Measurements from ENCODE around the gene LTO1. TPM values are rescaled to one million over a fixed set of nuclear protein-coding genes. Genes with fewer than 3 reads are reported as not detected.

Gene LTO1
- total and polyA plus RNA-seq, 5 donors from 2014 or later, result 15.5 to 37.6 (median 18.0) TPM

DNA sequence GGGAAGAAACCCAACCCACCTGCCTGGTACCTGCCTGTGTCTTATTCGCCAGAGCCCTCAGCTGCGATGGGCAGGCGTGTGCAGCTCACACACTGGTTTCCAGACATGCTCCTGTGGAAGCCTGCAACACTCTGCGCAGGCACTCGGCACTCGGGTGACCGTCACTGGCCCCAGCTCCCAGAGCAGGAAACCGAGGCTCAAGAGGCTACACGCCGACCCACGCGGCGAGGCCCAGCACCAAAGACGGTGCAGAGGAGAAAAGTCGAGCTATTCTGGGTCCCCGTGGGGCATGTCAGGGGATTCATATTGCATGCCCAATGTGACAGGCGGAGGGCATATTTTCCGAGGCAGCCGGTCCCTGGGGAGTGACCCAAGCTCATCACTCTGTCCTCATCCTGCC, 40.3 kb upstream of the LTO1 start:
- H3K27me3 ChIP-seq (ENCODE audit: control insufficient read depth, insufficient read depth, low read length), result peaks cover 2% of the 10 kb centered on the region
- Mint-ChIP-seq H3K9me3 (peaks cover 0 to 8% (median 4%) of the 10 kb centered on the region in 7 donors), H3K27ac (no peak overlapping the region), H3K4me1 (peaks cover 7 to 10% (median 8%) of the 10 kb centered on the region in 4 donors), H3K27me3 (peaks cover 46% of the 10 kb centered on the region), H3K4me3 (no peak overlapping the region), H3K36me3 (no peaks in the 10 kb centered on the region)
- no peaks in the 10 kb centered on the region for H3K36me3 ChIP-seq (ENCODE audit: control insufficient read depth, insufficient read depth, low read length)
- H3K4me1 ChIP-seq (ENCODE audit: control insufficient read depth, insufficient read depth, low read length, poor library complexity, severe bottlenecking), result peaks cover 7% of the 10 kb centered on the region
- no peak overlapping the region for H3K27ac ChIP-seq (ENCODE audit: insufficient read depth, low read length, poor library complexity, severe bottlenecking)
- no peaks in the 10 kb centered on the region for H3K9me3 ChIP-seq (ENCODE audit: control insufficient read depth in 2 of 2, low read length in 2 of 2)
- ATAC-seq (ENCODE audit: low read depth in 2 of 2) (no peak), DNase-seq (no peak)
- H3K4me3 ChIP-seq (ENCODE audit: low read depth, low read length), result no peak overlapping the region

DNA sequence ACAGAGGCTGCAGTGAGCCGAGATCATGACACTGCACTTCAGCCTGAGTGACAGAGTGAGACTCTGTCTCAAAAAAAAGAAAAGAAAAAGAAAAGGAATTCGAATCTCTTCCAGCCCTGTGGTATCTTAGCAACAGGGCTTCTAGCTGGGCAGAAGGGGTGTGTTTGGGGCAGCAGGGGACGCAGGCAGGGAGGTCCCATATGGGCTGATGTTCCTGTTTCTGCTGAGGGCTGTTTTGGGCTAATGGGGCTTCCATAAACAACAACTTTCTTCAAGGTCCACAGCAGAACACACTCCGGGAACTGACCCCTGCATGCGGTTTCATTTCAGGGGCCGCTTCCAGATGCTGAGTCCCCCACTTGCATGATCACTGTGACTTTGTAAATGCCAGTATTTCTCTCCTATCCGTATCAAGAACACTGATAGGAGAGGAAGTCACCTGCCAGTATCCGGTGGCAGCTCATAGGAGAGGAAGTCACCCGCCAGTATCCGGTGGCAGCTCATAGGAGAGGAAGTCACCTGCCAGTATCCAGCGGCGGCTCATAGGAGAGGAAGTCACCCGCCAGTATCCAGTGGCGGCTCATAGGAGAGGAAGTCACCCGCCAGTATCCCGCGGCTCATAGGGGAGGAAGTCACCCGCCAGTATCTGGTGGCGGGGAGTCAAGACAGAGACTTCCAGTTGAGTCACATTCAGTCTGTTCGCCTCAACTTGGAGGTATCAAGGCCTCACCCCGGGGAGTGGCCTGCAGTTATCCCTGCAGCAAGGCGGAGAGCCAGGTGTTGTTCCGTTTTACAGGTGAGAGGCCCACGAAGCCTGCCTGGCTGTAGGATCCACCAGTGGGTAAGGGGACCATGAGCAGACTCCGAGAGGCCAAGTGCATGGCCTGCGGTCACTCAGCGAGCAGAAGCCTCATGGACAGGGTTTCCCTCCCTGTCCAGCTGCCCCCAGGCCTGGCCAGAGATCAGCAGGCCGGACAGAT, 37.0 kb upstream of the LTO1 start:
- peaks cover 25% of the 10 kb centered on the region for H3K27me3 Mint-ChIP-seq
- peaks cover 7 to 10% (median 8%) of the 10 kb centered on the region in 4 donors for H3K4me1 Mint-ChIP-seq
- Histone ChIP-seq H3K4me3 (ENCODE audit: low read depth, low read length) (no peak overlapping the region), H3K4me1 (ENCODE audit: control insufficient read depth, insufficient read depth, low read length, poor library complexity, severe bottlenecking) (peaks cover 7% of the 10 kb centered on the region), H3K9me3 (ENCODE audit: control insufficient read depth in 2 of 2, low read length in 2 of 2) (no peaks in the 10 kb centered on the region), H3K27me3 (ENCODE audit: control insufficient read depth, insufficient read depth, low read length) (peaks cover 5% of the 10 kb centered on the region), H3K27ac (ENCODE audit: insufficient read depth, low read length, poor library complexity, severe bottlenecking) (no peak overlapping the region), H3K36me3 (ENCODE audit: control insufficient read depth, insufficient read depth, low read length) (no peaks in the 10 kb centered on the region)
- DNase-seq (peak in 2 of 3 donors; percentile 34 to 80), ATAC-seq (ENCODE audit: low read depth in 2 of 2) (peak; percentile 62 to 78)
- no peaks in the 10 kb centered on the region for H3K36me3 Mint-ChIP-seq
- peaks cover 0 to 8% (median 4%) of the 10 kb centered on the region in 7 donors for H3K9me3 Mint-ChIP-seq
- H3K4me3 Mint-ChIP-seq, result peak overlapping the region in 2 of 4 donors; percentile 57 to 79
- H3K27ac Mint-ChIP-seq, result peak overlapping the region in 1 of 3 donors; percentile 12

DNA sequence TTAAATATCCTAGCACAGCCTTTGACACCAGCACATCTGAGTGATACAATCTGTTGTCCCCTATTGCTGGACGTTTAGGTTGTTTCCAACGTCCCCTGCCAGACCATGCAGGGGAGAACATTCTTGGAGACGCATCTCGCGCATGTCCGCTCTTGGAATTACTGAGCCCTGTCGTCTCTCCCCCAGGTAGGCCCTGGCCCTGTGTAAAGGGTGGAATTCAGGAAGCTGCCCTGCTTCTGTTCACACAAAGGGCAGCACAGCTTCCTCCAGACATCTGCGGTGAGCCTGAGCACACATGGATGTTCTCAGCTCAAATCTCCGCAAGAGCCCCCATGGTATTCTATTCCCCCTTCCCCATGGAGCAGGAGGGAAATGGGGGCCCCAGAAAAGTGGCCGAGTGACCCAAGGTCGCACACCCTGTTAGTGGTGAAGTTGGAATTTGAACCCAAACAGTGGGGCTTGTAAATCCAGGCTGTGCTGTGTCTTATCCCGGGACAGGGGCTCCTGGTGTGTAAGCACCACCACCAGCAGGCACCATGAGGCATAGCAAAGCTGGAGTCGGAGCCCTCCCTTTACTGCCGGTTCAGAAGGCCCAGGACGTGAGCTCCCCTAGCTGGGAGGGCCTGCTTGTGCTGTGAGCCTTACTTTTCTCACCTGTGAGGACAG, 33.7 kb upstream of the LTO1 start:
- Histone ChIP-seq H3K4me1 (ENCODE audit: control insufficient read depth, insufficient read depth, low read length, poor library complexity, severe bottlenecking) (peaks cover 18% of the 10 kb centered on the region), H3K27ac (ENCODE audit: insufficient read depth, low read length, poor library complexity, severe bottlenecking) (no peak overlapping the region), H3K9me3 (ENCODE audit: control insufficient read depth in 2 of 2, low read length in 2 of 2) (no peaks in the 10 kb centered on the region), H3K4me3 (ENCODE audit: low read depth, low read length) (no peak overlapping the region), H3K27me3 (ENCODE audit: control insufficient read depth, insufficient read depth, low read length) (peaks cover 7% of the 10 kb centered on the region), H3K36me3 (ENCODE audit: control insufficient read depth, insufficient read depth, low read length) (no peaks in the 10 kb centered on the region)
- H3K4me3 Mint-ChIP-seq, result no peak overlapping the region
- peaks cover 8 to 18% (median 13%) of the 10 kb centered on the region in 4 donors for H3K4me1 Mint-ChIP-seq
- no peak overlapping the region for H3K27ac Mint-ChIP-seq
- no peak for ATAC-seq (ENCODE audit: low read depth in 2 of 2)
- DNase-seq, result no peak
- H3K9me3 Mint-ChIP-seq, result peaks cover 0 to 8% (median 4%) of the 10 kb centered on the region in 7 donors
- no peaks in the 10 kb centered on the region for H3K36me3 Mint-ChIP-seq
- H3K27me3 Mint-ChIP-seq, result peaks cover 38% of the 10 kb centered on the region

DNA sequence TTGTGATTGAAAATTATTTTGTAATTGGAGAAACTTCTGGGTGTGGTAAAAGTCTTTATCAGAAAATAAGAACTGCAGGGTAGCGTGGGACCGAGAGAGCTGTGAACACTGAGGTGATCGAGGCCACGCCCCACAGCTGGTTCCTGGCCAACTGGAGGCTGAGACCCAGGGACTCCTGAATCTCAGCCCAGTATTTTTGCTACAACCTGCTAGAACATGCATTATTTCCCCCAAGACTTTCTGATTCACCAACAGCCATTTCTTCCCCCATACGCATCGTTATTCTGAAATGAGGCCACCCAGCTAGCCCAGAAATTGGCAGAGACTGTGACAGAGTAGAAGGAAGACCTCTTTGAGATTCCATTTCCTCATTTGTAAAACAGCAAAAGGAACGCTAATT, 32.0 kb upstream of the LTO1 start:
- no peak for ATAC-seq (ENCODE audit: low read depth in 2 of 2)
- DNase-seq, result no peak
- H3K4me3 Mint-ChIP-seq, result no peak overlapping the region
- H3K36me3 Mint-ChIP-seq, result no peaks in the 10 kb centered on the region
- Histone ChIP-seq H3K27ac (ENCODE audit: insufficient read depth, low read length, poor library complexity, severe bottlenecking) (no peak overlapping the region), H3K9me3 (ENCODE audit: control insufficient read depth in 2 of 2, low read length in 2 of 2) (no peaks in the 10 kb centered on the region), H3K4me3 (ENCODE audit: low read depth, low read length) (no peak overlapping the region), H3K36me3 (ENCODE audit: control insufficient read depth, insufficient read depth, low read length) (no peaks in the 10 kb centered on the region), H3K4me1 (ENCODE audit: control insufficient read depth, insufficient read depth, low read length, poor library complexity, severe bottlenecking) (peaks cover 17% of the 10 kb centered on the region), H3K27me3 (ENCODE audit: control insufficient read depth, insufficient read depth, low read length) (peaks cover 7% of the 10 kb centered on the region)
- H3K27me3 Mint-ChIP-seq, result peaks cover 37% of the 10 kb centered on the region
- no peak overlapping the region for H3K27ac Mint-ChIP-seq
- peaks cover 5 to 19% (median 13%) of the 10 kb centered on the region in 4 donors for H3K4me1 Mint-ChIP-seq
- peaks cover 0 to 6% (median 3%) of the 10 kb centered on the region in 7 donors for H3K9me3 Mint-ChIP-seq

DNA sequence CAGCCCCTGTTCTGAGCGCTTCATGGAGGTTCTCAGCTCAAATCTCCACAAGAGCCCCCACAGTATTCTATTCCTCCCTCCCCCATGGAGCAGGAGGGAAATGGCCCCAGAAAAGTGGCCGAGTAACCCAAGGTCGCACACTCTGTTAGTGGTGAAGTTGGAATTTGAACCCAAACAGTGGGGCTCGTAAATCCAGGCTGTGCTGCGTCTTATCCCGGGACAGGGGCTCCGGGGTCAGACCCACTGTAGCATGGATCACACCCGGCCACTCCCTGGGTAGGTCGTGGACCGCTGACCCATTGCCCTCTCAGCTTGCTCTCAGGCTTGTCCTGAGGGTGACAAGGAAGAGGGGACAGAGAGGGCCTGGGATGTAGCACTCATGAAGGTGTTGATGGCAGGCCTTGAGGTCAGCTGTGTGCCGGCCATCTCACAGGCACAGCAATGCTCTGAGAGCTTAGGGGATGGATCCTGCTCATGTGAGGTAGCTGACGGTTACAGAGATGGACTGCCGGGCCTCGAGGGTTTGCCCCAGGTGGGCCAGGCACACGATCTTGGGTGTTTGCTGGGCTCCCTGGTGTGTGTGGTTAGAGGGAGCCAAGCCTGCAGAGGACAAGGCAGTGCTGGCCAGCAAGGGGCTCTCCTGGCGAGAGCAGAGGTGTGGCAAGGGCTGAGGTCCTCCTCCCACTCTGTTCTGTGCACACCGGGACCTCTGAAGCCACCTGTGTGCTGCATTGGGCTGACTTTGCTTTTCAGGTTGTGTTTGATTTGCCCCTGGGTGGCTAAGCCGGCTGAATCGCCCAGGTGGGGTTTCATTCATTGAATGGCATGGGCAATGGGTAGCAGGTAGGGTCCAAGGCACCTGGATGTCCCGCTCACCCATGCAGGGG, 31.0 kb upstream of the LTO1 start:
- no peaks in the 10 kb centered on the region for H3K9me3 ChIP-seq (ENCODE audit: control insufficient read depth in 2 of 2, low read length in 2 of 2)
- no peaks in the 10 kb centered on the region for H3K36me3 ChIP-seq (ENCODE audit: control insufficient read depth, insufficient read depth, low read length)
- H3K27me3 ChIP-seq (ENCODE audit: control insufficient read depth, insufficient read depth, low read length), result peaks cover 7% of the 10 kb centered on the region
- Mint-ChIP-seq H3K4me3 (peak overlapping the region in 1 of 4 donors; percentile 46), H3K9me3 (peaks cover 0 to 3% (median 0%) of the 10 kb centered on the region in 7 donors), H3K27ac (no peak overlapping the region), H3K4me1 (peaks cover 0 to 12% (median 6%) of the 10 kb centered on the region in 4 donors), H3K27me3 (peaks cover 31% of the 10 kb centered on the region), H3K36me3 (no peaks in the 10 kb centered on the region)
- DNase-seq, result no peak
- H3K4me3 ChIP-seq (ENCODE audit: low read depth, low read length), result no peak overlapping the region
- H3K4me1 ChIP-seq (ENCODE audit: control insufficient read depth, insufficient read depth, low read length, poor library complexity, severe bottlenecking), result peaks cover 12% of the 10 kb centered on the region
- no peak for ATAC-seq (ENCODE audit: low read depth in 2 of 2)
- H3K27ac ChIP-seq (ENCODE audit: insufficient read depth, low read length, poor library complexity, severe bottlenecking), result no peak overlapping the region

DNA sequence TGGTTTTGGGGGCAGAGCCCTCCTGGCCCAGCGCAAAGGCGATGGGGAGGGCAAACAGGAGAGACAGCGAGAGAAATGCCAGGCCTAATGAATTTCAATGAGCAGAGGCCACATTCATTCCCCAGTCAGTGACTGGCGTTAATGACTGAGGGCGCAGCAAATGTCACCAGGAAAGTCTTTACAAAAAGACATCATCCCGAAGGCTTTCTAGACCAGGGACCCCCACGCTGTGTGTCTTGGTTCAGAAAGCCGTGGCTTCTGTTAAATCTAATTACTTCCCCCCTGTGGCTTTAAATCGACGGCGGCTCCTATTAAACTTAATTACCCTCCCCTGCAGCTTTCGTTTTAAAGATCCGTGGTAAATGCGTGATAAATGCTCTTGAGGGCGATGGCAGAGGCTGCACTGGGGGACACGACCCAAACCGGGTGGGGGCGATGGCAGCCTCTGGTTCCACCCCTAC, 30.2 kb upstream of the LTO1 start:
- no peaks in the 10 kb centered on the region for H3K9me3 ChIP-seq (ENCODE audit: control insufficient read depth in 2 of 2, low read length in 2 of 2)
- peaks cover 12% of the 10 kb centered on the region for H3K27me3 ChIP-seq (ENCODE audit: control insufficient read depth, insufficient read depth, low read length)
- no peaks in the 10 kb centered on the region for H3K36me3 ChIP-seq (ENCODE audit: control insufficient read depth, insufficient read depth, low read length)
- no peak for ATAC-seq (ENCODE audit: low read depth in 2 of 2)
- no peaks in the 10 kb centered on the region for H3K36me3 Mint-ChIP-seq
- H3K27me3 Mint-ChIP-seq, result peaks cover 37% of the 10 kb centered on the region
- H3K4me3 ChIP-seq (ENCODE audit: low read depth, low read length), result no peak overlapping the region
- no peaks in the 10 kb centered on the region for H3K9me3 Mint-ChIP-seq
- H3K27ac Mint-ChIP-seq, result no peak overlapping the region
- peaks cover 12% of the 10 kb centered on the region for H3K4me1 ChIP-seq (ENCODE audit: control insufficient read depth, insufficient read depth, low read length, poor library complexity, severe bottlenecking)
- peak overlapping the region in 2 of 4 donors; percentile 38 to 46 for H3K4me3 Mint-ChIP-seq
- H3K27ac ChIP-seq (ENCODE audit: insufficient read depth, low read length, poor library complexity, severe bottlenecking), result no peak overlapping the region
- peaks cover 0 to 12% (median 6%) of the 10 kb centered on the region in 4 donors for H3K4me1 Mint-ChIP-seq
- no peak for DNase-seq

All from CD4-positive, CD25-positive, alpha-beta regulatory T cell (primary cell).